ENCODE data around the gene ITGB7.

Gene ITGB7, protein sequence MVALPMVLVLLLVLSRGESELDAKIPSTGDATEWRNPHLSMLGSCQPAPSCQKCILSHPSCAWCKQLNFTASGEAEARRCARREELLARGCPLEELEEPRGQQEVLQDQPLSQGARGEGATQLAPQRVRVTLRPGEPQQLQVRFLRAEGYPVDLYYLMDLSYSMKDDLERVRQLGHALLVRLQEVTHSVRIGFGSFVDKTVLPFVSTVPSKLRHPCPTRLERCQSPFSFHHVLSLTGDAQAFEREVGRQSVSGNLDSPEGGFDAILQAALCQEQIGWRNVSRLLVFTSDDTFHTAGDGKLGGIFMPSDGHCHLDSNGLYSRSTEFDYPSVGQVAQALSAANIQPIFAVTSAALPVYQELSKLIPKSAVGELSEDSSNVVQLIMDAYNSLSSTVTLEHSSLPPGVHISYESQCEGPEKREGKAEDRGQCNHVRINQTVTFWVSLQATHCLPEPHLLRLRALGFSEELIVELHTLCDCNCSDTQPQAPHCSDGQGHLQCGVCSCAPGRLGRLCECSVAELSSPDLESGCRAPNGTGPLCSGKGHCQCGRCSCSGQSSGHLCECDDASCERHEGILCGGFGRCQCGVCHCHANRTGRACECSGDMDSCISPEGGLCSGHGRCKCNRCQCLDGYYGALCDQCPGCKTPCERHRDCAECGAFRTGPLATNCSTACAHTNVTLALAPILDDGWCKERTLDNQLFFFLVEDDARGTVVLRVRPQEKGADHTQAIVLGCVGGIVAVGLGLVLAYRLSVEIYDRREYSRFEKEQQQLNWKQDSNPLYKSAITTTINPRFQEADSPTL

DNA sequence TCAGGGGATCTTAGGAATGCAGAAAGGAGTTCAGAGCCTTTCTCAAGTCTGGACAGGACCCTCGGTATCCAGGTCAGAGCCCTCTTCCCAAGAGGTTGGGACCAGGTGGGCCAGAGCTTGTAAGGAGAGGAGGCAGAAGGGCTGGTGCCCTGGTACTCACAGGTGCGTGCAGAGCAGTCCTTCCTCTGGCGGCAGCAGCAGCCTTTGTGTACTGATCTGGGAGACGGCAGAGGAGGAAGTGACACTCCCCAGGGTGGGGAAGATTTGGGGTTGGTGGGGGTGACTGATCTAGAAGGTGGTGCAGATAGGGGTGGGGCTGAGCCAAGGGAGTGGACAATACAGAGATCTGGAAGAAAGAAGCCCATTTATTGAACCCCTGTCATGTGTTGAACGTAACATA, at the start of gene ITGB7:
TSS of gene ITGB7 (minus strand) at position 210 of the 400 bp plus-strand sequence. CDS start 6,808 bp downstream, outside the sequence.
- no peak for FAIRE-seq

DNA sequence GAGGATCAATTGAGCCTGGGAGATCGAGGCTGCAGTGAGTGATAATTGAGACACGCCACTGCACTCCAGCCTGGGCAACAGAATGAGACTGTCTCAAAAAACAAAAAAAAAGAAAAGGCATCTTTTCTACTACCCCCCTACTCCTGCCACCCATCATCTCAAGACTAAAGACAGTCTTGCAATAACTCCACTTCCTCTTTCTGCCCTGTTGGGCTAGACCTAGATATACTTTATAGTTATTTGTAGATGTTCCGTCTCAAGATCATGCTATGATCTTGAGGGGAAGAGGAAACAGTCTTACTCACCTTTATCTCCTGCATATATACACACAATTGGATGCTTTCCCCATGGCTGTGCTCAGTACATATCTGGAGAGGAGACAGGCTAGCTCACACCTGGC, 48.9 kb upstream of the ITGB7 start:
- FAIRE-seq = no peak

DNA sequence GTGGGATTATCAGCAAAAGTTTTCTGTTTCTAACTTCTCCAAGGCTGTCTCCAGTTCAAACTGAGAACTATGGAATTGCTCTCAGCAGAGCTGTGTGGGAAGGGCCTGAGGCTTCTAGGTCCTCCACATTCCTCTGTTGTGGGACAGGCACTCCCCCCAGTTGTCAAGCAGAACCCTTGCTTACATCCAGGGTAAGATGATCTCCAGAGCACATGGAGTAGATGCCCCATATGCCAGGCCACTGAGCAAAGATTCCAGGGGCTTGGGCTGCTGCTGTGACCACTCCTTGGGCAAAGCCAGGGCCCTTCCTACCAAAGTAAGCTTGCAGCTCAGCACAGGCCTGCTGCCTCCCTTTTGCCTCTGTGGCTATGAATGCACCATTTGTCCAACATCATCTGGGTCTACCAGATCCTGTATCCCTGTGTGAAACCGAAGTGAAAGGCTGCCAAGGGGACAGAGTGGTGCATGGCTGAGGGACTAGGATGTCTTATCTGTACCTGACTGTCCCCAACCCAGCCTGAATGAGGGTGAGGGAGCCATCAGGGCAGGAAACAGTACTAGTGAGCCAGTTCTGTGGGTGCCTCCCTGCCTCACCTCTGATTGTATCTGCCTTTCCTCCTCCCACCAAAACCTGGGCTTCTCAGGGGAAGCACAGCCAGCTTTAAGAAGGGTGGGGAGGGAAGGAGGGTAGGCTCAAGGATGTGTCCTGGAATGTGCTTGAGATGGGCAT, 47.9 kb upstream of the ITGB7 start:
- no peak for FAIRE-seq

DNA sequence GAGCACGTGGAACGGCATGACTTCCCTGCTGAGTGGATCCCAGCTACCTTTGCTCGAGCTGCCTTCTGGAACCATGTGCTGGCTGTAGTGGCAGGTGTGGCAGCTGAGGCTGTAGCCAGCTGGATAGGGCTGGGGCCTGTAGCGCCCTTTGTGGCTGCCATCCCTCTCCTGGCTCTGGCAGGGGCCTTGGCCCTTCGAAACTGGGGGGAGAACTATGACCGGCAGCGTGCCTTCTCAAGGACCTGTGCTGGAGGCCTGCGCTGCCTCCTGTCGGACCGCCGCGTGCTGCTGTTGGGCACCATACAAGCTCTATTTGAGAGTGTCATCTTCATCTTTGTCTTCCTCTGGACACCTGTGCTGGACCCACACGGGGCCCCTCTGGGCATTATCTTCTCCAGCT, 46.2 kb upstream of the ITGB7 start:
- no peak for FAIRE-seq

DNA sequence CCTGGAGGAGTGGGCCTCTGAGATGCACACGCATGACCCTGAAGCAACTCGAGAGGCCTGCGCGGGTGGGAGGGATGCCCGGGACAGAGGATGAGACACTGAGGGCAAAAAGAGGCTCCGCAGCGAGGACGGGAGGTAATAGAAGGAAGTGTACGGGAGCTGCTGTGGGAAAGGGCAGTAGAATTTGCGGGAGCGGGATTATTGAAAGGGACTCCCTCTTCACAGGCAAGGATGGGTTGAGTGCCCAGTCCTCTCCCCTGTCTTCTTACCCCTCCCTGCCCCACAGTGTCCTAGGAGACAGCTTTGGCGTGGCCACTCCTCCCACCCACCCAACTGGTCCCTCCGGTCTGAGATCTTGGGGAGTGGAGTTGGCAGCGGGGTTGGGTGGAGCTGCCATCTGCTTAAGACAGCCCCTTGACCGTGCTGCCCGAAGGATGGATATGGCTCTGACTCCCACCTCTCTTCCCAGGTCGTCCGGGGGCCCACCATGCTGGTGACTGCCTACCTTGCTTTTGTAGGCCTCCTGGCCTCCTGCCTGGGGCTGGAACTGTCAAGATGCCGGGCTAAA, 45.4 kb upstream of the ITGB7 start:
- FAIRE-seq = no peak

DNA sequence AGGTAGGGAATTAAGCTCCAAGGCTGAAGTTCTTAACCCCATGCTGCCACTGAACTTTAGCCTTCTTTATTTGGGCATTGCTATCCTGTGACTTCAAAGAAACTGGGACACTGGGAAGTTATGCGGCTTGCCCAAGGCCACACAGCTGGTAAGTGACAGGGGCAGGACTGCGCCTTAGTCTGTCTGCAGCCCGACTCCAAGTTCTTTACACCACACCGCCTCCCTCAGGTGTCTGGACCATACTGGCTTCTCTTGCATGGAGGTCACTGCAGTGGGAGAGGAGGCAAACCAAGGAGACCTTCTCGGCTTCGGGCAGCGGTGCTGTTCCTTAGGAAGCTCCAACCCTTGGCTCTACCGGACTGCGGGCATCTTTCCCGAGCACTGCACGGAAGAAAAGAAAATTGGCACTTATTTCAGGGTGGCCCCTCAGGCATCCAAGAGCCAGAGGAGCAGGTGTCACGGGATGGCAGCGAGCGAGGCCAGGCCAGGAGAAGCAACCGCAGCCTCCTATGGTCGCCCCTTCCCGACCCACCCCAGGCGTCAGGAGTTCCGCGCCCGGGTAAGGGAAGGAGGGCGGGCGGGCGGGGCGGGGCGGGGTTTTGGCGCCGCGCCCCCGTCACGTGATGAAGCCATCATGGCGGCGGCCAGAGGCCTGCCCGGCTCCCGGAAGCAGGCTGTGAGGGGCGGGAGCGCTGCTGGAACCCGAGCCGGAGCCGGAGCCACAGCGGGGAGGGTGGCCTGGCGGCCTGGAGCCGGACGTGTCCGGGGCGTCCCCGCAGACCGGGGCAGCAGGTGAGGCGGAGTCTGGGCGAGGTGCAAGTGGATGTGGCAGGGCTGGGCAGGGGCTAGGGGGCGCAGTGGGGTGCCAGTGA, 44.7 kb upstream of the ITGB7 start:
- no peak for FAIRE-seq

DNA sequence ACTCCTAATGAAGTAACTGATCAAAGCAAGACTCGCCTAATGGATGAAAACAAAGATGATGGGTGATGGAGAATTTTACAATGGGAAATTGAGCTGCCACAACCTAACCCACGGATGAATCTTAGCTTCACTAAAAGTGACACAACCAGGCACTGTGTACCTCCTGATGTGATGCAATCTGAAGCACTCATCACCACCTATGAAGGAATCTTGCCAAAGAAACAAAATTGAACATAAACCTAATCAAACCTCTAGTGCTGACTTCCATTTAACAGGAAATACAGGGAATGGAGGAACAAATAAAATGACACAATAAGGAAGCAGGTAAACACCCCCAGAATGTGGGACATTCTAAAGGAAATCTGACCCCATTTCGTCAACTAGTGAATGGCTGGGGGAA, 38.2 kb upstream of the ITGB7 start:
- no peak for FAIRE-seq

DNA sequence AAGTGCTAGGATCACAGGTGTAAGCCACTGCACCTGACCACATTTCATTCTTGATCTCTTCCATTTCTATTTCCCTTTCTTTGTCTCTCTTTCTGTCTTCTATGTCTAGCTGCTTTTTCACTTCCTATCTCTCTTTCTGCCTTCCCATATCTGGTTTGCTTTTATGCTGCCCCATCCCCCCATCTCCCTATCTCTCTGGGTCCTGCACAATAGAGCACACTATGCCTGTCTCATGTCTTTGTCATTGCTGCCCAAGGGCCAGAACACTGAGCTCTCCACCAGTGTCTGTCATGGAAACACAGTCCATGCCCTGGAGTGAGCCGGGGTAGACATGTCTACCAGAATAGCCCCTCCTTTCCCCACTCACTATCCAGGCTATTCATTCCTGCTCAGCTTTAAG, 37.3 kb upstream of the ITGB7 start:
- no peak for FAIRE-seq

DNA sequence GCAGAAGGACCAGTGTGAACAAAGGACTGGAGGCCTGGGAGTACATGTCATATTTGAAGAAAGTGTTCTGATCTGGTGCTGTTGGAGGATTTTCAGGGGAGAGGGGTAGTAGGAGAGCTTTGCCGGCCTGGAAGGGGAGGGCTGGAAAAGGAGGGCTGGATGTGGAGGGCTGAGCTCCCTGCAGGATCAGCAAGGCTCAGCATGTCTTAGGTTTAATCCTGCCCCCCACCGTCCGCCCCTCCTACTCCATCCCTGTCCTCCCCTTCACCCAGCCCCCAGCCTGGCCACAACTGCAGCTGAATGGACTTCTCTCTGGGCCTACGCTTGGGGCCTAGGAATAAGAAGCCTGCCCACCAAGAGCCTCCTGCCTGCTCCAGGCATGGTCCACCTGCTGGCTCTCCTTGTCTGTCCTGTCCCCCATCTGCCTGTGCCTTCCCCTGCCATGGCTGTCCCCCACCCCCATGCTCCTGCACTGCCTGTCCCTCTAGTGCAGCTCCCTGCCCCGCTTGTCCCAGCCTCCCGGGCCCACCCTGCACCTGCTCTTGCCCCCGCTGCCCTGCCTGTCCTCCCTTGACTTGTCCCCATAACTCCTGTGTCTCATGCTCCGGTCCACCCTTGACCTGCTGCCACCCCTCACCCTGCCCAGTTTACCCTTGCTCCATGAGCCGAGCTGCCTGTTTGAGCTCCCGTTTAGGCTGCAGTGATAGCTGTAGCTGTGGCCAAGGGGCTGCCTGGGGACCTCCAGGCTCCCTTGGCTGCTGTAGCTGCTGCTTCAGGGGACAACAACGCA, 34.8 kb upstream of the ITGB7 start:
- FAIRE-seq = no peak

DNA sequence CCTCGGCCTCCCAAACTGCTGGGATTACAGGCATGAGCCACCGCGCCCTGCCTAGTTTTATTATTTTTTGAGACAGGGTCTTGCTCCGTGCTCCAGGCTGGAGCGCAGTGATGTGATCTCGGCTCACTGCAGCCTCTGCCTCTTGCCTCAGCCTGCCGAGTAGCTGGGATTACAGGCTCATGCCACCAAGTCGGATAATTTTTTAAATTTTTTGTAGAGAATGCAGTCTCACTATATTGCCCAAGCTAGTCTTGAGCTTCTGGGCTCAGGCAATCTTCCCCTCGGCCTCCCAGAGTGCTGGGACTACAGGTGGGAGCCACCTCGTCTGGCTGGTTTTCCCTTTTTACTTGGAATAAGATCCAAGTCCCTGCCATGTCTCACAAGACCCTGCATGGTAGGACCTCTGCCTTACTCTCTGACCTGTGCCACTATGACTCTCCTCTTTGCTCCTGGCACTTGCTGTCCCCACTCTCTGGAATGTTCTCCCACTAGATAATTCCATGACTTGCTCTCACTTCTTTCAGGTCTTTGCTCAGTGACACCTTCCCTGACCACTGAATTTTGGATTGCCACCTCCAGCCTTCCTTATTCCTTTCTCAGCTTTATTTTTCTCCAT, 32.7 kb upstream of the ITGB7 start:
- FAIRE-seq = no peak

DNA sequence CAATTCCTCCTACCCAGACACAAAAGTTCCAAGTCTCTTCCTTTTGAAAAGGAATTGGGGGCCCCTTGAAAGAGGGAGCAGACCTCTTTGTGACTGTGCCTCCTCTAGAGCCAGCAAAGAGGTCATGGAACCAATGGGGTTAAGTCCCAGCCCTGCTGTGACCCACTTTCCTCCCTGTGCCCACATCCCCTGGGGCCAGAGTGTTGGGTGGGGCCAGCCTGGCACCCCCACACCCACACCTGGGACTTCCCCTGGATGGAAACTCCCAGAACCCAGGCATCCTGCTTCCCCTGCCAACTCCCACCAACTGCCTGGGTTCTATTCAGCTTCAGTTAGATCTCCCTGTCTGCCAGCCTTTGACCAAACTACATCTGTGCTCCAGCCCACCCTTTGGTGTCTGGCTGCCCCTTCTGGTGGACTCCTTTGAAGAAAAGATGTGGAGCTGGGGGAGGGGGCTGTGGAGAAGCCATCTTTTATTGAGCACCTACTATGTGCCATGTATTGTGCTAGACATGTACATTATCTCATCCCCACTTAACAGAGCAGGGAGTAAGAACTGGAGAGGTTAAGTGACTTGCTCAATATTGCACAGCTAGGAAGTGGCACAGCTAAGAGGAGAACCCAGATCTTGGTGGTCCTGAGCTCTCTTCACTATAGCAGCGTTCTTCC, 29.5 kb upstream of the ITGB7 start:
- no peak for FAIRE-seq

DNA sequence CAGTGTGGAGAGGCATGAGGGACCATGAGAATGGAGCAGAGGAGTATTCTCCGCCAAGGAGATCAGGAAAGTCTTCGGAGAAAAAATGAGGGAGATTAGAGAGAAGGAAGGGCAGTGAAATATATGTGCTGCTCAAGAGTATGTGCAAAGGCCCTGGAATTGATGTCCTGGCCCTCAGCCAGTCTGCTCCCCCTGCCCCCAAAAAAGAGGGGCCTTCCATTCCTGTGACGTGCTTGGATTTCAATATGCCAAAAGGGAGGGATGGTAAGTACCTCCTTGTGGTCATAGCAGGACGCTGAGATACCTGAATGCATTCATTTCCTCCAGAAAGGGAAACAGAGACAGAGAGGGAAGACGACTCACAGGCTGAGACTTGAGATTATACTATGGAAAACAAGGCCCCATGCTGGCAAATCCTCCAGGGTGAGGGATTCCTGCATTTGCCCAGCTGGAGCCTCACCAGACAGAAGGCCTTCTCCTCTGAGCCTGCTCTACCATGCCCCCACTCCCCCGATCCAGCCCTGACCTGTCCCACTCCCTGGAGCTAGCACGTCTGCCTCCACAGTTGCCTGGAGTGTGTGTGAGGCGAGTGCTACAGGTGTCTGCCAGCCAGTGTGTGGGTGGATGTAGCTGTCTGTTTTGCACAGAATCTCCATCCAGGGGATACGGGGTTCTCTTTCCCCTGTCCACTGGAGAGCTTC, 28.8 kb upstream of the ITGB7 start:
- FAIRE-seq = no peak

DNA sequence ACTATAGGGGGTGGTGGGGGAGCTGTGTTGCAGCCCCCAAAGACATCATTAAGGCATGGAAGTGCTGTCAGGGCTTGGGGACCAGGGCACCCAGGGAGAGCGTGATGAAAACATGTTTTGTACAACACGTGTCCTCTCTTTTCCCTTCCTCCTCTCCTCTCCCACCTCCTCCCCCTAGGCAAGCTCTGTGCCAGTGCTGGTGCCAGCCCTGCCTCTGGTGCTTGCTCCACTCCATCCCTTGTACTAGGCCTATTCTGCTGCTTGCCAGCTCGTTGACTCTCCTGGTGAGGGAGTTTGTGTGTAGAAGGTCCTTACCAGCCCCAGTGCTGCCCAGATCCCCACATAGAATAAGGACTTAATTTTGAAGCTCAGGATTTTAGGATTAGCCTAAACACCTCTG, 28.1 kb upstream of the ITGB7 start:
- FAIRE-seq = no peak

DNA sequence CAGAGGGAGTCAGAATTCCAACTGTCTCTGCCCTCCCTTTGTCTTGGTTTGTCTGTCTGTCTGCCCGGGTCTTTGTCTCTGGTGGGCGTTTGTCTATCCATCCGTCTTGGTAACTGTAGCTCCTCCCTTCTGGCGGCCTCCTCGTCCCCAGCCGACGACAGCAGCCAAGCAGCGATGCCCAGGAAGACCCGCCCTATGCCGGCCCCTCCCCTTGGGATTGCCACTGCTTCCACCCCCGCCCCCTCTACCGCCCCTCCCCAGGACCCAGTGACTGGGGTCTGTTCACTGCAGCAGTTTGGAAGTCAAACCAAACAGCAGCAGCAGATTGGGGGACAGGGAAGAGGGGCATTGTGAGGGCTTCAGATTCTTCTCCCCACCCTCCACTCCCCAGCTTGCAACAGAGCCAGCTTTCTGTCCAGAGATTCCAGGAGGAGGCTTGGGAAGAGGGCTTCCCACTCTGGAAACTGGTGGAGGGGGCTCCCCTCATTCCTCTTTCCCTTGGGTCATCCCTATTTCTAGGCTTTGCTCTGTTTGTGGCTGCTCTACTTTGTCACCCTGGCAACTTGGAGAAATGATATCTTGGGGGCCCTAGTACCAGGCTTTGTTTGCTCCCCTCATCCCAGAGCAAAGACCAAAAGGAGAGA, 27.3 kb upstream of the ITGB7 start:
- FAIRE-seq = no peak

DNA sequence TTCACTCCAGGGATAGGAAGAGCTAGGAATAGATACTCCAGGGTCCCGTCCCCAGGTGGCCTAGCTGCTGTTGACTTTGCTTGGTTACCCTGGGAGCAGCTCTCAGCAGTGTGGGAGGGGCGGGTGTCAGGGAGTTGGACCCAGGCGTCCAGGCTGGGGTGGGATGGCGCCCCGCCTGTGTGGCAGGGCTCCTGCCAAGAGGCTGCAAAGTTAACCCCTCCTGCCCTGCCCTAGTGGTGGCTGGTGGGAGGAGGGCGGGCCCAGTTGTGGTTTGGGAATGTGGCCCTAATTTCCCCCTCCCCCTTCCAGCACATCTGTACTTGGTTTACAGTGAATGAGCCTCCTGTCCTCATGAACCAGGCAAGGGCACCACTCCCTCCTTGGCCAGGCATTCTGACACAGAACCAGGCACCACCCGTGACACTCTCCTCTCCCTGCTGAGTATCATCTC, 26.6 kb upstream of the ITGB7 start:
- no peak for FAIRE-seq

DNA sequence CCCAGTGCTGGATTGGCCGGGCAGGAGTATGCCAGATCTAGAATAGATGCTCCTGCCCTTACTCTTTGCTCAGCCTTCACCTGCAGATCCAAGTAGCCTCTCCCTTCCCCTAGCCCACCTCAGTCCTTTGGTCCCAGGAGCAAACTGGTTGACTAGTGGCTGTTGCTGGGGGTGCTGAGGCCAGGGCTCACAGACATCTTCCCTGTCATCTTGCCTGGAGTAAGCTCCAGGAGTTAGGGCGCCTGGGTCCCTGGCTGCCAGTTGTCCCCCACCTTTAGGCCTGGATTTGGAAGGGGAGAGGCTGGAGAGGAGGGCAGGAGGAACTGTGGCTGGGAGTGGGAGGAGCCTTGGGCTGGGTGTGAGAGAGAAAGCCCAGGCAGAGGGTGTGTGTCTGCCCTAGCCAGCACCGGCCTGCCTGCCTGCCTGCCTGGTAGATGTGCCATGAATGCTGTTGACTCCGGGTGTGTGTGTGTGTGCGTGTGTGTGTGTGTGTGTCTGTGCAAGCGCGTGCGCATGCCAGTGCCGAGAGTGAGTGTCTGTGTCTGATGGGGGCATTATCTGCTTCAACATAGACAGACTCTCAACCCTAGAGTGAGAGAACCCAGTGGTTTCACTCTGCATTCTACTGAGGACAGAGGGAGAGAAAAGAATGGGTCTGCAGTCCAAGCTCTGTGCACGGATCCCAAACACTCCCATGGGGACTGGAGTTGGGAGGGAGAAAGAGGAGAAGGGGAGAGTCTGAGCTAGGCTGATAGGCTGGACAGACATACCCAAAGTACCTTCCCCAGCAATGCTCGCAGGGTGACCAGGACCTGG, 25.8 kb upstream of the ITGB7 start:
- no peak for FAIRE-seq

DNA sequence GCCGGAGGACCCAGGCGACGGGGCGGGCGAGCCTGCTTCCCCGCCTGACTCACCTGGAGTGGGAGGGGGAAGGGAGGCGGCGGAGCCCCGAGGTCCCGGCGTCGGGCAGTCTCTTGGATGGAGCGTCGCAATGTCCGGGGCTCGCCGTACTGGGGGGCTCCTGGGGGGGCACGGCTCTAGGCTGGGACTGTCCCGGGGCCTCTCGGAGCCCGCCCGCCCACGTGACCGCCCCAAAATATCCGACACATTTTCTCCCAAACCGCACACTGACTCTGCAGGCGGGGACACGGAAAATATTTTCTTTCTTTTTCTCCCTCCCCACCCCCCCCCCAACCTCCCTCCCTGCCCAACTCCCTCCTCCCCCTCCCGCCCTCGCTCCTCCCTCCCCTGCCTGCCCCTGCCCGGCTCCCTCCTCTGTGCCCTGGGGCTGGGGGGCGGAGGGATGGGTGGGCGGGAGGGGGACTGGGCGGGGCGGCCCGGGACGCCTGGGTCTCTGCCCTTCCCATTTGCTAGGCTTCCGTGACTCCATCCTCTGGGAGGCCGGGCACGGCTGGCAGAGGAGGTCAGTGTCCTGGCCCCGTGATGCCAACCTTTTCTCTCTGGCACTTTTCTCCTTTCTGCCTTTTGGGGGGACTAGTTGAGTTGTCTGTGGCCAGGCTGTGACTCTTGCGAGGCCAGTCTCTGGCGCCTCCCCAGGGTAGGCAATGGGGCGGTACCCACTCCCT, 25.0 kb upstream of the ITGB7 start, which contains the start of gene RARG:
TSS of gene RARG (minus strand) at position 289 of the 725 bp plus-strand sequence. CDS start 4,664 bp downstream, outside the sequence.
- no peak for FAIRE-seq

DNA sequence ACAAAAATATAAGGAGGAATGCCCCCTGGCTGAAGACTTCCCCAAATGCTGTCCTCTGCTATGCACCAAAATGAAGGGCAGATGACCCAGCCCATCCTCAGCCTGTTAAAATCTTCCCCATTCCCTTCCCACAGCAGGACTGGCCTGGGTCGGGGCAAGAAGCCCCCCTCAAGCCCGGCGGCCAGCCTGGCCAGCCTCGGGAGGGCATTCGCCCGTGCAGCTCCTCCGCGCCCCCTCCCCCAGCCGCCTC, 24.5 kb upstream of the ITGB7 start:
- no peak for FAIRE-seq
